ENCODE data around the gene LDB2. TPM values are rescaled to one million over a fixed set of nuclear protein-coding genes. Genes with fewer than 3 reads are reported as not detected.

The LDB2 gene
- polyA plus RNA-seq, 2 of the 4 experiments (the other 2 are of a cell fraction): not detected

DNA sequence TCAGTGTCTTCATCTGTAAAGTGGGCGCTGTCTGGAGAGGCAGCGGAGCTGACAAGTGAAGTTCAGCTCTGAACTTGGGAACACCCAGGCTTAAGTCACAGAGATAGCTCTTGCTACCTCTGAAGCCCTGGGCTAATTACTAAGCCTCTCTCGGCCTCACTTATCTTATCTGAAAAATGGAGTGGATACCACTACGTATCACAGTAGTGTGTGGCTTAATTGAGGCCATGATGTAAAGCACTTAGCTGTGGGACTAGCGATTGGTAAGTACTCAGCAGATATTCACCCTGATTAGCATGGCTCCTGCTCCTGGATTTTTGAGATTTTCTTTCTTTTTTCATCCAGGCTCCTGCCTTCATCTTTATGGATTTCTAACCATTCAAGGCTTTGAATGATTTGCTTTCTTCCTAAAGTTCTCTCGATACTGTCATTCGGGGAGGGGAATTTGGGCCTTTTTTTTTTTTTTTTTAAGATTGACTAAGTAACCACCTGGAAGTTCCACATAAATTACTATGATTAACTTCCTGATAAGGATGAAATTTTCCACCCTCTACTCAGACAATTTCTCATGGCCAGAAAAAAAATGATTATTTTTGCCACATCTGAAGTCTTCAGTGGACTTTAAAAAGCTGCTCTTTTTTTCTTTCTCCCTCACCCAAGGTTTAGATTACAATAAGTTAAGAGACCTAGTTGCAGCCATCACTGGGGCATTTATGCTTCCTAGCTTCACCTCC, 17.1 kb downstream of the LDB2 start:
- Histone ChIP-seq H3K9me3 (no peaks in the 10 kb centered on the region), H3K4me1 (no peaks in the 10 kb centered on the region), H3K27ac (no peak overlapping the region), H3K4me2 (no peak overlapping the region), H3K4me3 (no peak overlapping the region)
- DNase-seq (ENCODE audit: low read depth in 1 of 2, low spot score in 1 of 2) (no peak), ATAC-seq (no peak), FAIRE-seq (no peak)
- no peak for TF ChIP-seq PHF8 (IDR thresholded peaks at IDR 0.05; ENCODE audit: borderline replicate concordance, low read depth)
- no peak for TF ChIP-seq GATA3 (IDR thresholded peaks at IDR 0.05; ENCODE audit: borderline replicate concordance)
- TF ChIP-seq, protein P1, sequence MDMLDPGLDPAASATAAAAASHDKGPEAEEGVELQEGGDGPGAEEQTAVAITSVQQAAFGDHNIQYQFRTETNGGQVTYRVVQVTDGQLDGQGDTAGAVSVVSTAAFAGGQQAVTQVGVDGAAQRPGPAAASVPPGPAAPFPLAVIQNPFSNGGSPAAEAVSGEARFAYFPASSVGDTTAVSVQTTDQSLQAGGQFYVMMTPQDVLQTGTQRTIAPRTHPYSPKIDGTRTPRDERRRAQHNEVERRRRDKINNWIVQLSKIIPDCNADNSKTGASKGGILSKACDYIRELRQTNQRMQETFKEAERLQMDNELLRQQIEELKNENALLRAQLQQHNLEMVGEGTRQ (IDR thresholded peaks at IDR 0.05): no peak
- TF ChIP-seq, protein P2, sequence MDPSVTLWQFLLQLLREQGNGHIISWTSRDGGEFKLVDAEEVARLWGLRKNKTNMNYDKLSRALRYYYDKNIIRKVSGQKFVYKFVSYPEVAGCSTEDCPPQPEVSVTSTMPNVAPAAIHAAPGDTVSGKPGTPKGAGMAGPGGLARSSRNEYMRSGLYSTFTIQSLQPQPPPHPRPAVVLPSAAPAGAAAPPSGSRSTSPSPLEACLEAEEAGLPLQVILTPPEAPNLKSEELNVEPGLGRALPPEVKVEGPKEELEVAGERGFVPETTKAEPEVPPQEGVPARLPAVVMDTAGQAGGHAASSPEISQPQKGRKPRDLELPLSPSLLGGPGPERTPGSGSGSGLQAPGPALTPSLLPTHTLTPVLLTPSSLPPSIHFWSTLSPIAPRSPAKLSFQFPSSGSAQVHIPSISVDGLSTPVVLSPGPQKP (IDR thresholded peaks at IDR 0.05; ENCODE audit: low read depth, low read length): no peak
- no peak for TF ChIP-seq CBX8 (IDR thresholded peaks at IDR 0.05)
- no peak for TF ChIP-seq MYC (IDR thresholded peaks at IDR 0.05; ENCODE audit: borderline replicate concordance, low read length)
- no peak for TF ChIP-seq SMC3 (IDR thresholded peaks at IDR 0.05)
- TF ChIP-seq CHD4 (IDR thresholded peaks at IDR 0.05; ENCODE audit: borderline replicate concordance): no peak
- TF ChIP-seq FOXS1 (CRISPR knock-in tag; IDR thresholded peaks at IDR 0.05): no peak
- TF ChIP-seq FOSB (CRISPR knock-in tag; IDR thresholded peaks at IDR 0.05): no peak
- TF ChIP-seq HES2 (IDR thresholded peaks at IDR 0.05): no peak
- TF ChIP-seq MAZ (IDR thresholded peaks at IDR 0.05; ENCODE audit: borderline replicate concordance, low read depth, low read length): no peak
- WGBS (ENCODE audit: missing lambda C conversion rate): 5% methylated on average over 7 of the region's 7 CpGs
- ChIA-PET CTCF (interaction anchor here (1.1 kb wide), 1 partner anchor 566 kb away, joined by 3 read pairs; no protein-coding TSS in a partner anchor), POLR2A (no interaction called here)

DNA sequence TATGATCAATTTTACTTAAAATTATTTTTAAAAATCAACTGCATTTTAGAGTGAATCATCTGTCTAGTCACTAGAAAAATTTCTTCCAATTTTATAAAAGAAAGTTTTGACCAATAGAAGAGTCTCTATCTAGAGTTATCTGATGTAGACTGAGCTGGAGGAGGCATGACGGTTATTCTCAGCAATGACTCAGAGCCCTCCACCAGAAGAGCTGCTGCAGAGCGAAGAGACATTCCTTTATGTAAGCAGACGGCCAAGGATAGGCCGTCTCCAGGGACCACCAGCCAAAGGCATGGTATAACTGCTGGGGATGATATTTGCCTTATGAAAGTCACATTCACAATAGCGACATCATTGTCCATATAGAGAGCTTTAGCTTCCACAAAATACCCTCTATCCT, 23.0 kb downstream of the LDB2 start:
- no peaks in the 10 kb centered on the region for H3K9me3 ChIP-seq
- H3K4me3 ChIP-seq: no peak overlapping the region
- FAIRE-seq: no peak
- ATAC-seq: no peak
- CTCF ChIA-PET: no interaction called here
- no peak for TF ChIP-seq BHLHE40 (IDR thresholded peaks at IDR 0.05; ENCODE audit: low read depth, low read length)
- TF ChIP-seq, protein P3, sequence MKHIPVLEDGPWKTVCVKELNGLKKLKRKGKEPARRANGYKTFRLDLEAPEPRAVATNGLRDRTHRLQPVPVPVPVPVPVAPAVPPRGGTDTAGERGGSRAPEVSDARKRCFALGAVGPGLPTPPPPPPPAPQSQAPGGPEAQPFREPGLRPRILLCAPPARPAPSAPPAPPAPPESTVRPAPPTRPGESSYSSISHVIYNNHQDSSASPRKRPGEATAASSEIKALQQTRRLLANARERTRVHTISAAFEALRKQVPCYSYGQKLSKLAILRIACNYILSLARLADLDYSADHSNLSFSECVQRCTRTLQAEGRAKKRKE (CRISPR knock-in tag; IDR thresholded peaks at IDR 0.05; ENCODE audit: low read depth): no peak
- TF ChIP-seq JUNB (IDR thresholded peaks at IDR 0.05): no peak
- TF ChIP-seq HOXA7 (CRISPR knock-in tag; IDR thresholded peaks at IDR 0.05): no peak
- TF ChIP-seq FOSB (CRISPR knock-in tag; IDR thresholded peaks at IDR 0.05): no peak
- TF ChIP-seq TP53 (CRISPR knock-in tag; IDR thresholded peaks at IDR 0.05): no peak
- TF ChIP-seq ESRRA (IDR thresholded peaks at IDR 0.05; ENCODE audit: borderline replicate concordance, low read length): no peak
- TF ChIP-seq, protein P4, sequence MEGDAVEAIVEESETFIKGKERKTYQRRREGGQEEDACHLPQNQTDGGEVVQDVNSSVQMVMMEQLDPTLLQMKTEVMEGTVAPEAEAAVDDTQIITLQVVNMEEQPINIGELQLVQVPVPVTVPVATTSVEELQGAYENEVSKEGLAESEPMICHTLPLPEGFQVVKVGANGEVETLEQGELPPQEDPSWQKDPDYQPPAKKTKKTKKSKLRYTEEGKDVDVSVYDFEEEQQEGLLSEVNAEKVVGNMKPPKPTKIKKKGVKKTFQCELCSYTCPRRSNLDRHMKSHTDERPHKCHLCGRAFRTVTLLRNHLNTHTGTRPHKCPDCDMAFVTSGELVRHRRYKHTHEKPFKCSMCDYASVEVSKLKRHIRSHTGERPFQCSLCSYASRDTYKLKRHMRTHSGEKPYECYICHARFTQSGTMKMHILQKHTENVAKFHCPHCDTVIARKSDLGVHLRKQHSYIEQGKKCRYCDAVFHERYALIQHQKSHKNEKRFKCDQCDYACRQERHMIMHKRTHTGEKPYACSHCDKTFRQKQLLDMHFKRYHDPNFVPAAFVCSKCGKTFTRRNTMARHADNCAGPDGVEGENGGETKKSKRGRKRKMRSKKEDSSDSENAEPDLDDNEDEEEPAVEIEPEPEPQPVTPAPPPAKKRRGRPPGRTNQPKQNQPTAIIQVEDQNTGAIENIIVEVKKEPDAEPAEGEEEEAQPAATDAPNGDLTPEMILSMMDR (IDR thresholded peaks at IDR 0.05): no peak
- no peak for TF ChIP-seq NPAS2 (CRISPR knock-in tag; IDR thresholded peaks at IDR 0.05; ENCODE audit: borderline replicate concordance)
- no peak for TF ChIP-seq JUN (IDR thresholded peaks at IDR 0.05)
- TF ChIP-seq EHMT2 (IDR thresholded peaks at IDR 0.05; ENCODE audit: low read depth): no peak
- no peak for TF ChIP-seq RNF2 (IDR thresholded peaks at IDR 0.05; ENCODE audit: borderline replicate concordance, low read depth)
- no peak for TF ChIP-seq HOXB5 (CRISPR knock-in tag; IDR thresholded peaks at IDR 0.05)
- TF ChIP-seq REST (IDR thresholded peaks at IDR 0.05): no peak
- TF ChIP-seq, protein P5, sequence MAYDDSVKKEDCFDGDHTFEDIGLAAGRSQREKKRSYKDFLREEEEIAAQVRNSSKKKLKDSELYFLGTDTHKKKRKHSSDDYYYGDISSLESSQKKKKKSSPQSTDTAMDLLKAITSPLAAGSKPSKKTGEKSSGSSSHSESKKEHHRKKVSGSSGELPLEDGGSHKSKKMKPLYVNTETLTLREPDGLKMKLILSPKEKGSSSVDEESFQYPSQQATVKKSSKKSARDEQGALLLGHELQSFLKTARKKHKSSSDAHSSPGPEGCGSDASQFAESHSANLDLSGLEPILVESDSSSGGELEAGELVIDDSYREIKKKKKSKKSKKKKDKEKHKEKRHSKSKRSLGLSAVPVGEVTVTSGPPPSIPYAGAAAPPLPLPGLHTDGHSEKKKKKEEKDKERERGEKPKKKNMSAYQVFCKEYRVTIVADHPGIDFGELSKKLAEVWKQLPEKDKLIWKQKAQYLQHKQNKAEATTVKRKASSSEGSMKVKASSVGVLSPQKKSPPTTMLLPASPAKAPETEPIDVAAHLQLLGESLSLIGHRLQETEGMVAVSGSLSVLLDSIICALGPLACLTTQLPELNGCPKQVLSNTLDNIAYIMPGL (CRISPR knock-in tag; IDR thresholded peaks at IDR 0.05; ENCODE audit: borderline replicate concordance): no peak
- no peak for TF ChIP-seq PHF8 (IDR thresholded peaks at IDR 0.05; ENCODE audit: borderline replicate concordance, low read depth)
- H3K27ac ChIP-seq: no peak overlapping the region
- POLR2A ChIA-PET: no interaction called here
- 0% methylated on average over 5 of the region's 5 CpGs for WGBS (ENCODE audit: missing lambda C conversion rate)
- H3K4me1 ChIP-seq: no peaks in the 10 kb centered on the region
- no peak for DNase-seq (ENCODE audit: low read depth in 1 of 2, low spot score in 1 of 2)
- no peak overlapping the region for H3K4me2 ChIP-seq

Data from A549 (cell line).